Vagina (tissue), 2 donors: ENCODE results near the gene BMP8B. TPM values are rescaled to one million over a fixed set of nuclear protein-coding genes. Genes with fewer than 3 reads are reported as not detected.

Source experiments
- DNase-seq, 2 donors: peaks; one replicate each; pipeline ENCODE4 v3.0.0-alpha.2; 2017; ENCODE audit errors: extremely low spot score in 2 of 2
- H3K27ac ChIP-seq: fragments of 200-600 bp; sonication (generic); one replicate; pipeline ENCODE4 v1.5.1; 2019
- H3K27me3 ChIP-seq: fragments of 200-600 bp; sonication (generic); one replicate; pipeline ENCODE4 v1.5.1; 2019
- H3K36me3 ChIP-seq, 2 donors: fragments of 200-600 bp; sonication (generic); one replicate each; pipeline ENCODE4 v1.5.1; 2017 to 2019
- H3K4me1 ChIP-seq: fragments of 200-600 bp; sonication (generic); one replicate; pipeline ENCODE4 v1.5.1; 2019
- H3K4me3 ChIP-seq, 2 donors: fragments of 200-600 bp; sonication (generic); 1 replicate in 1 of 2; 2 replicates in 1 of 2; pipeline ENCODE4 v1.5.1; 2016 to 2019
- H3K9me3 ChIP-seq: fragments of 200-600 bp; sonication (generic); one replicate; pipeline ENCODE4 v1.5.1; 2019
- CTCF ChIP-seq, 3 experiments: fragments of 450-650 bp in 2 of 3; fragments of 200-600 bp in 1 of 3; sonication (generic) in 1 of 3; IDR thresholded peaks; one replicate each; pipeline ENCODE4 v1.5.1; 2017 to 2019; ENCODE audit warnings: antibody characterized with exemption in 3 of 3, mild to moderate bottlenecking in 2 of 3, moderate library complexity in 2 of 3
- POLR2A ChIP-seq, 2 donors: fragments of 450-650 bp; IDR thresholded peaks; one replicate each; pipeline ENCODE4 v1.6.1; 2017; ENCODE audit warnings: antibody characterized with exemption in 2 of 2, mild to moderate bottlenecking in 2 of 2, moderate library complexity in 2 of 2
- POLR2AphosphoS5 ChIP-seq, 2 donors: sonication (generic); formaldehyde crosslinking; IDR thresholded peaks; one replicate each; pipeline ENCODE4 v1.9.0; 2017; ENCODE audit warnings: antibody characterized with exemption in 2 of 2, mild to moderate bottlenecking in 2 of 2, low read depth in 1 of 2; ENCODE audit not compliant: insufficient read depth in 1 of 2
- intact Hi-C: fragments of 100-400 bp; cut with DNase I; formaldehyde crosslinking; loops from one replicate; pipeline ENCODE4 v1.15.1; 2023
- total RNA-seq: library from RNA; depleted of rRNA; stranded (reverse); fragments of >200 nt; gene quantifications from one replicate; pipeline ENCODE4 v1.2.3, GENCODE V29; 2016

The BMP8B gene
- total RNA-seq, 1 donor from 2014 or later = 0.98 TPM

- TF ChIP-seq CTCF (IDR thresholded peaks at IDR 0.05) (no peak), POLR2A (IDR thresholded peaks at IDR 0.05) (no peak), POLR2AphosphoS5 (IDR thresholded peaks at IDR 0.05; ENCODE audit: insufficient read depth in 1 of 2, low read depth in 1 of 2) (no peak)
- no peaks in the 10 kb centered on the region for H3K36me3 ChIP-seq
- H3K9me3 ChIP-seq = no peaks in the 10 kb centered on the region
- no peaks in the 10 kb centered on the region for H3K4me1 ChIP-seq
- no peaks in the 10 kb centered on the region for H3K27me3 ChIP-seq
- intact Hi-C loops = no loop called here
- no peak overlapping the region for H3K4me3 ChIP-seq
- peak in 1 of 2 donors; percentile 67 for DNase-seq
- H3K27ac ChIP-seq = no peak overlapping the region
These were observed 60.7 kb downstream of the BMP8B start for GRCh38 chr1:39727932-39728317.

GRCh38 chr1:39727221-39727931, 61.3 kb downstream of the BMP8B start:
- no peak for DNase-seq
- TF ChIP-seq CTCF (IDR thresholded peaks at IDR 0.05) = no peak
- Histone ChIP-seq H3K27me3 (no peaks in the 10 kb centered on the region), H3K27ac (no peak overlapping the region), H3K4me3 (no peak overlapping the region), H3K4me1 (no peaks in the 10 kb centered on the region), H3K9me3 (no peaks in the 10 kb centered on the region), H3K36me3 (no peaks in the 10 kb centered on the region)
- intact Hi-C loops = no loop called here

GRCh38 chr1:39726600-39726999, 62.1 kb downstream of the BMP8B start:
- Histone ChIP-seq H3K9me3 (no peaks in the 10 kb centered on the region), H3K27me3 (no peaks in the 10 kb centered on the region), H3K36me3 (no peaks in the 10 kb centered on the region), H3K4me1 (no peaks in the 10 kb centered on the region), H3K27ac (no peak overlapping the region), H3K4me3 (no peak overlapping the region)
- no peak for DNase-seq
- intact Hi-C loops = no loop called here
- TF ChIP-seq POLR2A (IDR thresholded peaks at IDR 0.05) (no peak), CTCF (IDR thresholded peaks at IDR 0.05) (no peak), POLR2AphosphoS5 (IDR thresholded peaks at IDR 0.05; ENCODE audit: insufficient read depth in 1 of 2, low read depth in 1 of 2) (no peak)

- intact Hi-C loops = no loop called here
- DNase-seq = peak in 1 of 2 donors; percentile 37
These were observed 66.2 kb downstream of the BMP8B start for GRCh38 chr1:39722495-39722894.

More at GRCh38 chr1:39722495-39722894, 66.2 kb downstream of the BMP8B start:
- no peaks in the 10 kb centered on the region for H3K9me3 ChIP-seq
- H3K27me3 ChIP-seq = no peaks in the 10 kb centered on the region
- H3K27ac ChIP-seq = no peak overlapping the region
- H3K36me3 ChIP-seq = no peaks in the 10 kb centered on the region
- no peak for TF ChIP-seq POLR2AphosphoS5 (IDR thresholded peaks at IDR 0.05; ENCODE audit: insufficient read depth in 1 of 2, low read depth in 1 of 2)
- TF ChIP-seq POLR2A (IDR thresholded peaks at IDR 0.05) = no peak
- TF ChIP-seq CTCF (IDR thresholded peaks at IDR 0.05) = no peak
- H3K4me3 ChIP-seq = no peak overlapping the region
- H3K4me1 ChIP-seq = no peaks in the 10 kb centered on the region
